ENCODE measurements around the gene GNAT3. TPM values are rescaled to one million over a fixed set of nuclear protein-coding genes. Genes with fewer than 3 reads are reported as not detected.

Gene GNAT3
- total RNA-seq, 2 experiments from 2014 or later: not detected

DNA sequence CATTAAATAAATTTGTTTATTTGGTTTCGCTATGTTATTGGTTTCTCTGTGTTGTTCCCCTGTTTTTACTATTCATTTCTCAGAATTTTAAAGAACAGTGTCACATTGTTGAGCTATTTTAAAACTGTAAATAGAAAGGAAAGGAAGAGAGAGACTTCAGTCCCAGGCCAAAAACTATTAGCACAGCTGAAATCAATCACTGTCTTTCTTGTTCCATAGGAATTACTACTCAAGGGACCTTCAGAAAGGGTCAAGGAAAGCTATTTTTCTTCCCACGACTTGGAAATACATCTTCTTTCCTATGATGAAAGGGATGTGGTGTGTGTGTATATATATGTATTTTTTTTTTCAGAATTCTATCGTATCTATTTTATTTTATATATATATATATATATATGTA lies 29.0 kb upstream of the GNAT3 start:
- DNase-seq (no peak), ATAC-seq (ENCODE audit: poor library complexity) (no peak)
- H3K36me3 Mint-ChIP-seq (ENCODE audit: low read depth): no peaks in the 10 kb centered on the region
- no peaks in the 10 kb centered on the region for H3K27me3 ChIP-seq (ENCODE audit: control insufficient read depth in 1 of 2, insufficient read depth in 2 of 2, low read length in 2 of 2)
- H3K4me1 Mint-ChIP-seq (ENCODE audit: low read depth): no peaks in the 10 kb centered on the region
- no peak overlapping the region for H3K4me3 ChIP-seq (ENCODE audit: low read length)
- no peaks in the 10 kb centered on the region for H3K4me1 ChIP-seq (ENCODE audit: insufficient read depth, low read length)
- peaks cover 2% of the 10 kb centered on the region for H3K9me3 Mint-ChIP-seq
- no peak overlapping the region for H3K27ac ChIP-seq (ENCODE audit: low read depth in 1 of 2, low read length in 2 of 2)
- no peak overlapping the region for H3K4me3 Mint-ChIP-seq
- intact Hi-C loops (cut with DNase I, micrococcal nuclease): no loop called here
- H3K27me3 Mint-ChIP-seq: no peaks in the 10 kb centered on the region
- H3K9me3 ChIP-seq (ENCODE audit: control insufficient read depth in 1 of 2, insufficient read depth in 1 of 2, low read length in 2 of 2): peaks cover 0 to 12% of the 10 kb centered on the region in 2 experiments
- TF ChIP-seq, protein P1, sequence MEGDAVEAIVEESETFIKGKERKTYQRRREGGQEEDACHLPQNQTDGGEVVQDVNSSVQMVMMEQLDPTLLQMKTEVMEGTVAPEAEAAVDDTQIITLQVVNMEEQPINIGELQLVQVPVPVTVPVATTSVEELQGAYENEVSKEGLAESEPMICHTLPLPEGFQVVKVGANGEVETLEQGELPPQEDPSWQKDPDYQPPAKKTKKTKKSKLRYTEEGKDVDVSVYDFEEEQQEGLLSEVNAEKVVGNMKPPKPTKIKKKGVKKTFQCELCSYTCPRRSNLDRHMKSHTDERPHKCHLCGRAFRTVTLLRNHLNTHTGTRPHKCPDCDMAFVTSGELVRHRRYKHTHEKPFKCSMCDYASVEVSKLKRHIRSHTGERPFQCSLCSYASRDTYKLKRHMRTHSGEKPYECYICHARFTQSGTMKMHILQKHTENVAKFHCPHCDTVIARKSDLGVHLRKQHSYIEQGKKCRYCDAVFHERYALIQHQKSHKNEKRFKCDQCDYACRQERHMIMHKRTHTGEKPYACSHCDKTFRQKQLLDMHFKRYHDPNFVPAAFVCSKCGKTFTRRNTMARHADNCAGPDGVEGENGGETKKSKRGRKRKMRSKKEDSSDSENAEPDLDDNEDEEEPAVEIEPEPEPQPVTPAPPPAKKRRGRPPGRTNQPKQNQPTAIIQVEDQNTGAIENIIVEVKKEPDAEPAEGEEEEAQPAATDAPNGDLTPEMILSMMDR (IDR thresholded peaks at IDR 0.05): no peak
- CTCF ChIA-PET: no interaction called here
- POLR2A ChIA-PET: no interaction called here
- no peak overlapping the region for H3K27ac Mint-ChIP-seq
- H3K36me3 ChIP-seq (ENCODE audit: insufficient read depth, low read length): no peaks in the 10 kb centered on the region

- TF ChIP-seq, protein P1 (IDR thresholded peaks at IDR 0.05): no peak
- H3K36me3 ChIP-seq (ENCODE audit: insufficient read depth, low read length): no peaks in the 10 kb centered on the region
- no peaks in the 10 kb centered on the region for H3K4me1 ChIP-seq (ENCODE audit: insufficient read depth, low read length)
- Mint-ChIP-seq H3K27ac (no peak overlapping the region), H3K4me3 (no peak overlapping the region), H3K36me3 (ENCODE audit: low read depth) (no peaks in the 10 kb centered on the region), H3K4me1 (ENCODE audit: low read depth) (no peaks in the 10 kb centered on the region), H3K27me3 (no peaks in the 10 kb centered on the region), H3K9me3 (no peaks in the 10 kb centered on the region)
- ChIA-PET POLR2A (no interaction called here), CTCF (no interaction called here)
- DNase-seq (no peak), ATAC-seq (ENCODE audit: poor library complexity) (no peak)
- H3K9me3 ChIP-seq (ENCODE audit: control insufficient read depth in 1 of 2, insufficient read depth in 1 of 2, low read length in 2 of 2): peaks cover 0 to 8% of the 10 kb centered on the region in 2 experiments
- no peak overlapping the region for H3K4me3 ChIP-seq (ENCODE audit: low read length)
- H3K27me3 ChIP-seq (ENCODE audit: control insufficient read depth in 1 of 2, insufficient read depth in 2 of 2, low read length in 2 of 2): no peaks in the 10 kb centered on the region
- no peak overlapping the region for H3K27ac ChIP-seq (ENCODE audit: low read depth in 1 of 2, low read length in 2 of 2)
- intact Hi-C loops (cut with DNase I, micrococcal nuclease): no loop called here
Observed at GRCh38 chr7:80537091-80537490, 25.2 kb upstream of the GNAT3 start.

DNA sequence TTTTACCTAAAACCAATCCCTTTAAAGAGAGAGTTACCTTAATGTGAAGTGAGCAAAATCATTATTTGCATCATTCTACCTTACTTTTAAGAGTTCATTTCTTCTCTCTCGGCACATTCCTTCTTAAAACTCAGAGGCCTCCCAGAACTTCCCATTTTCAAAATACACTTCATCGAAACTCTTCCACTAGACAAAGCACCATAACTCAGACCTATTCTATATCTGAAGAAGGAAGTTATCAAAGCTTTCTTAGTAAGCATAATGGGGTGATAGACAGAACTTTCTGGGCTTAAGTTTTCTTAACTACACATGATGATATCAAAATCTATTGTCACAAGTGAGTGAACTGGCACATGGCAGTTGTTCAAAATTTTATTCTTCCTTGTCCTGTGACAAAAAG lies 24.6 kb upstream of the GNAT3 start:
- Histone ChIP-seq H3K27me3 (ENCODE audit: control insufficient read depth in 1 of 2, insufficient read depth in 2 of 2, low read length in 2 of 2) (no peaks in the 10 kb centered on the region), H3K27ac (ENCODE audit: low read depth in 1 of 2, low read length in 2 of 2) (no peak overlapping the region), H3K4me3 (ENCODE audit: low read length) (no peak overlapping the region), H3K4me1 (ENCODE audit: insufficient read depth, low read length) (no peaks in the 10 kb centered on the region), H3K9me3 (ENCODE audit: control insufficient read depth in 1 of 2, insufficient read depth in 1 of 2, low read length in 2 of 2) (peaks cover 0 to 12% of the 10 kb centered on the region in 2 experiments), H3K36me3 (ENCODE audit: insufficient read depth, low read length) (no peaks in the 10 kb centered on the region)
- no peaks in the 10 kb centered on the region for H3K27me3 Mint-ChIP-seq
- no peak for DNase-seq
- H3K36me3 Mint-ChIP-seq (ENCODE audit: low read depth): no peaks in the 10 kb centered on the region
- intact Hi-C loops (cut with DNase I, micrococcal nuclease): no loop called here
- H3K4me3 Mint-ChIP-seq: no peak overlapping the region
- H3K27ac Mint-ChIP-seq: no peak overlapping the region
- TF ChIP-seq, protein P1 (IDR thresholded peaks at IDR 0.05): no peak
- ChIA-PET POLR2A (no interaction called here), CTCF (no interaction called here)
- H3K4me1 Mint-ChIP-seq (ENCODE audit: low read depth): no peaks in the 10 kb centered on the region
- no peak for ATAC-seq (ENCODE audit: poor library complexity)
- H3K9me3 Mint-ChIP-seq: no peaks in the 10 kb centered on the region
